SK-N-SH treated with all-trans-retinoic acid at 6 μM for 48 hours (cell line): ENCODE data around the gene STARD9.

Experiments
- ATAC-seq: fragments of 200-7000 bp; cut with Tn5 transposase; 3 replicates; pipeline ENCODE4 v1.9.1; 2020; ENCODE audit warnings: mild to moderate bottlenecking, moderate library complexity
- ARNTL ChIP-seq: fragments of 450-650 bp; formaldehyde crosslinking; IDR thresholded peaks from 2 replicates; pipeline ENCODE4 v1.5.0; 2020; ENCODE audit warnings: low read depth, mild to moderate bottlenecking, moderate library complexity, borderline replicate concordance
- BACH2 ChIP-seq: fragments of 250-450 bp; sonication (Bioruptor Pico); IDR thresholded peaks from 2 replicates; pipeline ENCODE4 v1.9.0; 2021; ENCODE audit warnings: mild to moderate bottlenecking, borderline replicate concordance
- CREB5 ChIP-seq: fragments of 250-450 bp; sonication (Bioruptor Pico); IDR thresholded peaks from 2 replicates; pipeline ENCODE4 v1.5.1; 2020; ENCODE audit warnings: low read depth, mild to moderate bottlenecking, moderate library complexity
- CSRNP3 ChIP-seq: fragments of 250-450 bp; sonication (Bioruptor Pico); IDR thresholded peaks from 2 replicates; pipeline ENCODE4 v1.5.1; 2021; ENCODE audit warnings: mild to moderate bottlenecking, moderate library complexity
- ESRRG ChIP-seq: fragments of 250-450 bp; sonication (Bioruptor Pico); IDR thresholded peaks from 2 replicates; pipeline ENCODE4 v1.6.1; 2021; ENCODE audit warnings: mild to moderate bottlenecking
- ISL1 ChIP-seq: fragments of 250-450 bp; sonication (Bioruptor Pico); IDR thresholded peaks from 2 replicates; pipeline ENCODE4 v2.1.2; 2022; ENCODE audit warnings: mild to moderate bottlenecking, moderate library complexity
- OSR1 ChIP-seq: fragments of 250-450 bp; sonication (Bioruptor Pico); IDR thresholded peaks from 2 replicates; pipeline ENCODE4 v1.8.0; 2022; ENCODE audit warnings: moderate library complexity, mild to moderate bottlenecking, inconsistent platforms
- PPARA ChIP-seq: fragments of 250-450 bp; sonication (Bioruptor Pico); IDR thresholded peaks from 2 replicates; pipeline ENCODE4 v1.5.0; 2020; ENCODE audit warnings: mild to moderate bottlenecking, borderline replicate concordance
- RARB ChIP-seq: fragments of 250-450 bp; sonication (Bioruptor Pico); IDR thresholded peaks from 2 replicates; pipeline ENCODE4 v1.8.0; 2021; ENCODE audit warnings: mild to moderate bottlenecking, moderate library complexity
- SNAI2 ChIP-seq: fragments of 250-450 bp; sonication (Bioruptor Pico); IDR thresholded peaks from 2 replicates; pipeline ENCODE4 v1.5.0; 2020; ENCODE audit warnings: mild to moderate bottlenecking, moderate library complexity
- TCF4 ChIP-seq: fragments of 250-450 bp; sonication (Bioruptor Pico); IDR thresholded peaks from 2 replicates; pipeline ENCODE4 v1.8.0; 2021; ENCODE audit warnings: mild to moderate bottlenecking, moderate library complexity, borderline replicate concordance
- TOX ChIP-seq: fragments of 250-450 bp; sonication (Bioruptor Pico); IDR thresholded peaks from 2 replicates; pipeline ENCODE4 v1.8.0; 2021; ENCODE audit warnings: mild to moderate bottlenecking, moderate library complexity, borderline replicate concordance
- ZC3H10 ChIP-seq: fragments of 250-450 bp; sonication (Bioruptor Pico); IDR thresholded peaks from 2 replicates; pipeline ENCODE4 v1.5.1; 2021; ENCODE audit warnings: mild to moderate bottlenecking, moderate library complexity
- ZFP3 ChIP-seq: fragments of 250-450 bp; sonication (Bioruptor Pico); IDR thresholded peaks from 2 replicates; pipeline ENCODE4 v1.5.0; 2020; ENCODE audit warnings: mild to moderate bottlenecking, moderate library complexity
- ZFP30 ChIP-seq: fragments of 450-650 bp; formaldehyde crosslinking; IDR thresholded peaks from 2 replicates; pipeline ENCODE4 v1.5.0; 2022; ENCODE audit warnings: mild to moderate bottlenecking, moderate library complexity
- ZNF565 ChIP-seq: fragments of 450-650 bp; formaldehyde crosslinking; conservative IDR thresholded peaks from 2 replicates; pipeline ENCODE4 v1.5.0; 2020; ENCODE audit warnings: low read depth, mild to moderate bottlenecking, moderate library complexity
- ZNF70 ChIP-seq: fragments of 450-650 bp; formaldehyde crosslinking; IDR thresholded peaks from 2 replicates; pipeline ENCODE4 v1.5.0; 2020; ENCODE audit warnings: mild to moderate bottlenecking, moderate library complexity
- ZNF8 ChIP-seq: fragments of 450-650 bp; formaldehyde crosslinking; IDR thresholded peaks from 2 replicates; pipeline ENCODE4 v1.5.0; 2020; ENCODE audit warnings: mild to moderate bottlenecking, moderate library complexity
- TF ChIP-seq, protein P1 (sequence below): fragments of 250-450 bp; sonication (Bioruptor Pico); IDR thresholded peaks from 2 replicates; pipeline ENCODE4 v1.8.0; 2020; ENCODE audit warnings: mild to moderate bottlenecking, moderate library complexity, borderline replicate concordance

The STARD9 gene

DNA sequence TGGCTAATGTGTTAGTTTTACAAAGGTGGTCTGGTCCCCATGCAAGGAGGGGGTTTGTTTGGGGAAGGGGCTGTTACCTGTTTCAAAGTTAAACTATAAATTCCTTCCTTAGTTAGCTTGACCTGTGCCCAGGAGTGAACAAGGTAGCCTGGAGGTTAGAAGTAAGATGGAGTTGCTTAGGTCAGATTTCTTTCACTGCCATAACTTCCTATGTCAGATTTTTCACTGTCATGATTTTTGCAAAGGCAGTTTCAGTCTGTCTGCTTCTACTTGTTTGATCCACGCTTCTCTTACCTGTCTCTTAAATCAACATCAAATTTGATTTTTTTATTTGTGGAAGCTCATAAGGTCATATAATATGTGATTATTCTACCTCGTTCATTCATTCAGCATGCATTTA, 28.6 kb downstream of the STARD9 start:
- no peak for ATAC-seq
- no peak for TF ChIP-seq ZFP3
- no peak for TF ChIP-seq TCF4 (CRISPR knock-in tag)
- TF ChIP-seq PPARA, result no peak
- no peak for TF ChIP-seq CSRNP3
- TF ChIP-seq SNAI2 (CRISPR knock-in tag), result no peak
- no peak for TF ChIP-seq ZFP30 (CRISPR knock-in tag)
- TF ChIP-seq, protein P1, sequence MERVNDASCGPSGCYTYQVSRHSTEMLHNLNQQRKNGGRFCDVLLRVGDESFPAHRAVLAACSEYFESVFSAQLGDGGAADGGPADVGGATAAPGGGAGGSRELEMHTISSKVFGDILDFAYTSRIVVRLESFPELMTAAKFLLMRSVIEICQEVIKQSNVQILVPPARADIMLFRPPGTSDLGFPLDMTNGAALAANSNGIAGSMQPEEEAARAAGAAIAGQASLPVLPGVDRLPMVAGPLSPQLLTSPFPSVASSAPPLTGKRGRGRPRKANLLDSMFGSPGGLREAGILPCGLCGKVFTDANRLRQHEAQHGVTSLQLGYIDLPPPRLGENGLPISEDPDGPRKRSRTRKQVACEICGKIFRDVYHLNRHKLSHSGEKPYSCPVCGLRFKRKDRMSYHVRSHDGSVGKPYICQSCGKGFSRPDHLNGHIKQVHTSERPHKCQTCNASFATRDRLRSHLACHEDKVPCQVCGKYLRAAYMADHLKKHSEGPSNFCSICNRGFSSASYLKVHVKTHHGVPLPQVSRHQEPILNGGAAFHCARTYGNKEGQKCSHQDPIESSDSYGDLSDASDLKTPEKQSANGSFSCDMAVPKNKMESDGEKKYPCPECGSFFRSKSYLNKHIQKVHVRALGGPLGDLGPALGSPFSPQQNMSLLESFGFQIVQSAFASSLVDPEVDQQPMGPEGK (CRISPR knock-in tag), result no peak
- no peak for TF ChIP-seq ESRRG
- TF ChIP-seq, all 23 proteins: peak for 0

DNA sequence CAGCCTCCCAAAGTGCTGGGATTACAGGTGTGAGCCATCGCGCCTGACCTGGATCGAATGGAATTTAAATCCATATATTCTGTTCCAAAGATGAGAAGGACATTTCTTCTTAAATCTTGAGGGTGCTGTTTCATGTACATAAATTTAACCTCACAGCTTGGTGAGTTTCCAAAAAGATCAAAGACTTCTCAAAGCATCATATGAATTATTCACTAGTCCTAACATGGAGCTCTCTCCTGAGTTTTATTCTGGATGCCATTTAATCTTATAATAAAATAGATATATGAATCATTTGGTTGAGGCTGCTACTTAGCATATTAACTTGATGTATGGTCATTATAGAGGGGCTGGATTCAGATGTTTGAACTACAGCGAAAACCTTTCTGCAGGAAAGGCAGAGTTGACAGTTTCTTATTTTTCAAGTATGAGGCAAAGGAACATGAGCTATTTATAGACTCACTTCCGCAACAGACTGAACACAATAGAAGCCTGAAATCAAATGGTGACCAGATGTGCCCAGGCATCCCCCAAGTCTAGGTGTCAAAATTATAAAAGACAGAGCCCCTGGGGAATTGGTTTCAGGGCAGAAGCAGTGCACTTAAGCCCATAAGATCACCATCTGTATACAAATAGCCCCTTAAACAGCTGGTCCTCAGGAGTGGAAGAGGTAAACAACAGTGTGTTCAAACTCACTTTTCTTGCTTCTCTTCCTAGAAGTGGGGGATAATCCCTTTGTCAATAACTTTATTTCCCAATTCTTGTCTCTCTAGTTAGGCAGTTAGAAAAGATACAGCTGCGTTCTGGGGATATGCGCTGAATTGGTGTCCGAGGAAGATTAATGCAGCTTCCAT, 29.7 kb downstream of the STARD9 start:
- peak; percentile 73 for ATAC-seq
- TF ChIP-seq ZNF70 (CRISPR knock-in tag) (peak; percentile 60; the same call in 1 of the 2 replicates), TCF4 (CRISPR knock-in tag) (peak; percentile 50; the same call in 1 of the 2 replicates), ZNF565 (no peak), TOX (CRISPR knock-in tag) (no peak)

DNA sequence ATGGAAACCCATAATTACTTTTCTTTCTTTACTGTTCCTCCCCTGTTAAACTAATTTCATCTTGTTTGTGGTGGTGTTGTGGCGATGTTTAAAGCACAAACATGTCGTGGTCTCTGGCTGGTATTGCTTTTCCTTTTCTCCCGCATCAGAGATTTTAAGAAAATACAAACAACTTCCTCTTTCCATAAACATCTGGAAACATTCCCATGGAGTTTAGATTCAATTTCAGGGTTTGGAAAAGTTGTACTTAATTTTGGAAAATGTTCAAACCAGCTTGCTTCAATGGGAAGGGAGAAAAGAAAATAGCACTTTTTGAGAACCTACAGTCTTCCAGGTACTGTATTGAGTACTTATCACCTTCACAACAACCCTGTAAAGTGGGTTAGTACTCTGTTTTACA, 30.4 kb downstream of the STARD9 start:
- TF ChIP-seq ESRRG (no peak), BACH2 (CRISPR knock-in tag) (no peak), SNAI2 (CRISPR knock-in tag) (no peak), ZC3H10 (no peak), ISL1 (no peak), ARNTL (CRISPR knock-in tag) (no peak), TCF4 (CRISPR knock-in tag) (no peak), PPARA (no peak), ZFP30 (CRISPR knock-in tag) (no peak), ZFP3 (no peak), CREB5 (CRISPR knock-in tag) (no peak), ZNF8 (CRISPR knock-in tag) (no peak), RARB (no peak), OSR1 (no peak), ZNF70 (CRISPR knock-in tag) (no peak), CSRNP3 (no peak)
- TF ChIP-seq, protein P1 (CRISPR knock-in tag), result no peak
- ATAC-seq, result no peak

- no peak for TF ChIP-seq RARB
- TF ChIP-seq ESRRG, result no peak
- TF ChIP-seq ZNF8 (CRISPR knock-in tag), result no peak
- TF ChIP-seq ZFP3, result no peak
- TF ChIP-seq, protein P1 (CRISPR knock-in tag), result no peak
- ATAC-seq, result no peak
These were observed 32.7 kb downstream of the STARD9 start for GRCh38 chr15:42608110-42608531.
